ENCODE data around the gene UBE2V1.

Gene UBE2V1

GRCh38 chr20:50100552-50100951, 12.4 kb downstream of the UBE2V1 start:
- no peak overlapping the region for H3K4me2 ChIP-seq (ENCODE audit: low read depth, low read length, poor library complexity, severe bottlenecking)
- peaks cover 91% of the 10 kb centered on the region for H3K79me2 ChIP-seq (ENCODE audit: insufficient read depth, low read length)
- H3K4me3 ChIP-seq (ENCODE audit: insufficient read depth, low read length, poor library complexity, severe bottlenecking): no peak overlapping the region
- no peaks in the 10 kb centered on the region for H3K9me2 ChIP-seq (replicated peaks; ENCODE audit: insufficient read depth, low read length)
- peaks cover 6% of the 10 kb centered on the region for H4K20me1 ChIP-seq (ENCODE audit: low read depth, low read length)
- H3K9ac ChIP-seq (ENCODE audit: low read length): no peak overlapping the region
- H3F3A ChIP-seq (ENCODE audit: insufficient read depth): peaks cover 3% of the 10 kb centered on the region; the same call in 1 of the 2 replicates
- no peak overlapping the region for H2AFZ ChIP-seq (ENCODE audit: low read depth, low read length, severe bottlenecking)
- no peaks in the 10 kb centered on the region for H3K9me3 ChIP-seq (ENCODE audit: insufficient read depth, low read length)
- peaks cover under 1% of the 10 kb centered on the region; the same call in 1 of the 2 replicates for H3K36me3 ChIP-seq (ENCODE audit: low read length)
- no peaks in the 10 kb centered on the region for H3K27me3 ChIP-seq (ENCODE audit: low read length)
- no peak overlapping the region for H3K27ac ChIP-seq (ENCODE audit: low read depth, low read length)
- TF ChIP-seq CTCF (IDR thresholded peaks at IDR 0.05; ENCODE audit: insufficient read depth, low read length, poor library complexity, severe bottlenecking): no peak
- TF ChIP-seq EZH2phosphoT487 (conservative IDR thresholded peaks at IDR 0.05; ENCODE audit: low read length): no peak

- Histone ChIP-seq H3K79me2 (ENCODE audit: insufficient read depth, low read length) (peaks cover 81% of the 10 kb centered on the region), H4K20me1 (ENCODE audit: low read depth, low read length) (peaks cover 6% of the 10 kb centered on the region), H3F3A (ENCODE audit: insufficient read depth) (peaks cover 8% of the 10 kb centered on the region; the same call in 1 of the 2 replicates), H2AFZ (ENCODE audit: low read depth, low read length, severe bottlenecking) (no peak overlapping the region), H3K36me3 (ENCODE audit: low read length) (peaks cover 10% of the 10 kb centered on the region; the same call in 1 of the 2 replicates), H3K27ac (ENCODE audit: low read depth, low read length) (no peak overlapping the region), H3K27me3 (ENCODE audit: low read length) (no peaks in the 10 kb centered on the region), H3K9ac (ENCODE audit: low read length) (no peak overlapping the region), H3K9me3 (ENCODE audit: insufficient read depth, low read length) (no peaks in the 10 kb centered on the region), H3K9me2 (replicated peaks; ENCODE audit: insufficient read depth, low read length) (no peaks in the 10 kb centered on the region), H3K4me2 (ENCODE audit: low read depth, low read length, poor library complexity, severe bottlenecking) (no peak overlapping the region), H3K4me3 (ENCODE audit: insufficient read depth, low read length, poor library complexity, severe bottlenecking) (no peak overlapping the region)
- TF ChIP-seq CTCF (IDR thresholded peaks at IDR 0.05; ENCODE audit: insufficient read depth, low read length, poor library complexity, severe bottlenecking) (no peak), EZH2phosphoT487 (conservative IDR thresholded peaks at IDR 0.05; ENCODE audit: low read length) (no peak)
Measured at GRCh38 chr20:50099565-50099991, 13.4 kb downstream of the UBE2V1 start.

GRCh38 chr20:50099113-50099512, 13.8 kb downstream of the UBE2V1 start:
- Histone ChIP-seq H3K9ac (ENCODE audit: low read length) (no peak overlapping the region), H3K4me2 (ENCODE audit: low read depth, low read length, poor library complexity, severe bottlenecking) (no peak overlapping the region), H2AFZ (ENCODE audit: low read depth, low read length, severe bottlenecking) (no peak overlapping the region), H3K79me2 (ENCODE audit: insufficient read depth, low read length) (peaks cover 77% of the 10 kb centered on the region), H3K36me3 (ENCODE audit: low read length) (peaks cover 13% of the 10 kb centered on the region; the same call in 1 of the 2 replicates), H4K20me1 (ENCODE audit: low read depth, low read length) (peaks cover 6% of the 10 kb centered on the region), H3K27ac (ENCODE audit: low read depth, low read length) (no peak overlapping the region), H3K27me3 (ENCODE audit: low read length) (no peaks in the 10 kb centered on the region), H3K9me2 (replicated peaks; ENCODE audit: insufficient read depth, low read length) (no peaks in the 10 kb centered on the region), H3F3A (ENCODE audit: insufficient read depth) (peaks cover 8% of the 10 kb centered on the region; the same call in 1 of the 2 replicates), H3K4me3 (ENCODE audit: insufficient read depth, low read length, poor library complexity, severe bottlenecking) (no peak overlapping the region), H3K9me3 (ENCODE audit: insufficient read depth, low read length) (no peaks in the 10 kb centered on the region)
- no peak for TF ChIP-seq EZH2phosphoT487 (conservative IDR thresholded peaks at IDR 0.05; ENCODE audit: low read length)
- no peak for TF ChIP-seq CTCF (IDR thresholded peaks at IDR 0.05; ENCODE audit: insufficient read depth, low read length, poor library complexity, severe bottlenecking)

All from SU-DHL-6 (cell line).